K562 (cell line): Measurements from ENCODE around the gene MYL10. TPM values are rescaled to one million over a fixed set of nuclear protein-coding genes. Genes with fewer than 3 reads are reported as not detected.

Source experiments
- BRF1 ChIP-seq: IDR thresholded peaks from 3 replicates; pipeline ENCODE4 v1.6.1; 2011; ENCODE audit warnings: borderline replicate concordance, mild to moderate bottlenecking; ENCODE audit not compliant: insufficient read length; ENCODE audit errors: extremely low read depth
- CBX1 ChIP-seq: sonication (generic); IDR thresholded peaks from 2 replicates; pipeline ENCODE4 v1.6.1; 2016; ENCODE audit warnings: antibody characterized with exemption, low read depth, mild to moderate bottlenecking
- CBX3 ChIP-seq, 2 experiments: IDR thresholded peaks; 1 replicate in 1 of 2; 2 replicates in 1 of 2; pipeline ENCODE4 v1.6.1; 2012; ENCODE audit warnings: inconsistent platforms in 2 of 2, low read length in 2 of 2, borderline replicate concordance in 1 of 2, control low read depth in 1 of 2
- CEBPZ ChIP-seq: fragments of 150-350 bp; IDR thresholded peaks from 2 replicates; pipeline ENCODE4 v1.6.1; 2014; ENCODE audit warnings: low read depth, mild to moderate bottlenecking, low read length, borderline replicate concordance
- CREB3 ChIP-seq: fragments of 450-650 bp; conservative IDR thresholded peaks from 2 replicates; pipeline ENCODE4 v1.6.1; 2016; ENCODE audit warnings: missing genetic modification characterization, low read depth, mild to moderate bottlenecking, missing compliant biosample characterization, moderate library complexity
- MNT ChIP-seq, 2 experiments: fragments of 450-650 bp; conservative IDR thresholded peaks; 2 replicates each; pipeline ENCODE4 v1.6.1; 2017; ENCODE audit warnings: mild to moderate bottlenecking in 2 of 2, moderate library complexity in 2 of 2
- MYBL2 ChIP-seq, 2 experiments: fragments of 450-650 bp in 1 of 2; sonication (generic) in 1 of 2; formaldehyde crosslinking in 1 of 2; IDR thresholded peaks; 2 replicates each; pipeline versions ENCODE4 v1.6.1 to v1.8.1; 2017 to 2022; ENCODE audit warnings: borderline replicate concordance in 1 of 2, inconsistent platforms in 1 of 2, low read depth in 1 of 2, mild to moderate bottlenecking in 1 of 2, missing genetic modification reagents in 1 of 2, moderate library complexity in 1 of 2
- NR0B1 ChIP-seq: fragments of 450-650 bp; IDR thresholded peaks from one replicate; pipeline ENCODE4 v1.6.1; 2018; ENCODE audit warnings: mild to moderate bottlenecking, moderate library complexity; ENCODE audit not compliant: partially characterized antibody
- RFX7 ChIP-seq: fragments of 250-450 bp; sonication (Bioruptor Pico); IDR thresholded peaks from 2 replicates; pipeline ENCODE4 v1.5.1; 2021; ENCODE audit warnings: mild to moderate bottlenecking
- polyA plus RNA-seq, 8 experiments: library from polyadenylated mRNA; depleted of rRNA in 4 of 8; stranded (reverse) in 5 of 8; unstranded in 3 of 8; fragments of >200 nt; fragmentation: Nextera tagmentation in 2 of 8; fragmentation: Illumina TruSeq in 1 of 8; extraction: Ambion mirVana in 2 of 8; extraction: Trizol in 1 of 8; gene quantifications; 2 replicates each; pipeline versions ENCODE4 v1.2.1 to v1.2.3, GENCODE V29; 2011 to 2014; ENCODE audit warnings: inconsistent platforms in 1 of 8, missing spikeins in 1 of 8
- total RNA-seq, 7 experiments: library from RNA; depleted of rRNA in 6 of 7; stranded (reverse); fragments of >200 nt in 6 of 7; fragmentation: Illumina TruSeq in 2 of 7; extraction: Trizol in 2 of 7; gene quantifications; 2 replicates each; pipeline versions ENCODE4 v1.2.1 to v1.2.3, GENCODE V29; 2011 to 2021; ENCODE audit warnings: low replicate concordance in 1 of 7

Gene MYL10
- total and polyA plus RNA-seq, 9 of the 15 experiments (the other 6 are each of a cell fraction or from before 2014, with no cell fraction given): not detected

- TF ChIP-seq CBX3 (IDR thresholded peaks at IDR 0.05; ENCODE audit: borderline replicate concordance in 1 of 2, low read length in 2 of 2) (peak in 1 of 2 experiments; percentile 58; a peak in 1 of 3 replicates), CBX1 (no peak), CREB3 (no peak), CEBPZ (no peak), NR0B1 (no peak), RFX7 (CRISPR knock-in tag) (no peak), MNT (conservative IDR thresholded peaks at IDR 0.05) (no peak), BRF1 (no peak), MYBL2 (IDR thresholded peaks at IDR 0.05; ENCODE audit: low read depth) (no peak), MYBL2 (CRISPR knock-in tag; IDR thresholded peaks at IDR 0.05; ENCODE audit: borderline replicate concordance) (no peak)
These were observed 3.5 kb upstream of the MYL10 start (continued) for GRCh38 chr7:101632641-101633040.
